DND-41 (cell line): ENCODE data around the gene RHBDF1.

Experiments used
- ATAC-seq: fragments of 200-7000 bp; cut with Tn5 transposase; 3 replicates; pipeline ENCODE4 v1.9.1; 2021; ENCODE audit warnings: low read depth; ENCODE audit not compliant: insufficient read depth
- DNase-seq: peaks from one replicate; pipeline ENCODE4 v3.0.0-alpha.2; 2020
- H2AFZ ChIP-seq: 2 replicates; pipeline ENCODE4 v1.6.0; 2012; ENCODE audit warnings: low read depth, low read length
- H3K27ac ChIP-seq: 2 replicates; pipeline ENCODE4 v1.5.1; 2012; ENCODE audit warnings: low read length, inconsistent platforms
- H3K27me3 ChIP-seq: fragments of 200-600 bp; sonication (generic); 2 replicates; pipeline ENCODE4 v1.6.0; 2012; ENCODE audit warnings: low read length, mild to moderate bottlenecking, inconsistent platforms; ENCODE audit not compliant: insufficient read depth, poor library complexity
- H3K36me3 ChIP-seq: 2 replicates; pipeline ENCODE4 v1.5.1; 2012; ENCODE audit warnings: low read length, inconsistent platforms; ENCODE audit not compliant: insufficient read depth
- H3K4me1 ChIP-seq: 2 replicates; pipeline ENCODE4 v1.5.1; 2012; ENCODE audit warnings: mild to moderate bottlenecking, low read length; ENCODE audit not compliant: insufficient read depth
- H3K4me2 ChIP-seq: 2 replicates; pipeline ENCODE4 v1.6.0; 2012; ENCODE audit warnings: mild to moderate bottlenecking, moderate library complexity, low read length, inconsistent platforms; ENCODE audit not compliant: insufficient read depth
- H3K4me3 ChIP-seq, 2 experiments: fragments of 200-600 bp in 1 of 2; shearing (Covaris generic) in 1 of 2; 2 replicates each; pipeline ENCODE4 v1.5.1; 2012 to 2016; ENCODE audit warnings: inconsistent platforms in 2 of 2, low read length in 2 of 2, mild to moderate bottlenecking in 2 of 2, low read depth in 1 of 2, moderate library complexity in 1 of 2
- H3K79me2 ChIP-seq: 2 replicates; pipeline ENCODE4 v1.6.0; 2012; ENCODE audit warnings: low read length, inconsistent platforms; ENCODE audit not compliant: insufficient read depth
- H3K9ac ChIP-seq: 2 replicates; pipeline ENCODE4 v1.6.0; 2012; ENCODE audit warnings: low read depth, mild to moderate bottlenecking, inconsistent platforms, low read length, moderate library complexity
- H3K9me3 ChIP-seq: 2 replicates; pipeline ENCODE4 v1.5.1; 2012; ENCODE audit warnings: low read length, moderate library complexity, mild to moderate bottlenecking, inconsistent platforms; ENCODE audit not compliant: insufficient read depth, severe bottlenecking
- H4K20me1 ChIP-seq: 2 replicates; pipeline ENCODE4 v1.6.0; 2012; ENCODE audit warnings: low read length; ENCODE audit not compliant: insufficient read depth
- EZH2 ChIP-seq: IDR thresholded peaks from 3 replicates; pipeline ENCODE4 v1.6.1; 2012; ENCODE audit warnings: borderline replicate concordance, low read depth, mild to moderate bottlenecking, moderate library complexity, low read length, inconsistent platforms; ENCODE audit not compliant: severe bottlenecking
- TF ChIP-seq, protein P1 (sequence below): IDR thresholded peaks from 2 replicates; pipeline ENCODE4 v1.5.1; 2012; ENCODE audit warnings: borderline replicate concordance, low read length, moderate library complexity, mild to moderate bottlenecking; ENCODE audit not compliant: poor library complexity, severe bottlenecking; ENCODE audit errors: extremely low read depth

Gene RHBDF1

DNA sequence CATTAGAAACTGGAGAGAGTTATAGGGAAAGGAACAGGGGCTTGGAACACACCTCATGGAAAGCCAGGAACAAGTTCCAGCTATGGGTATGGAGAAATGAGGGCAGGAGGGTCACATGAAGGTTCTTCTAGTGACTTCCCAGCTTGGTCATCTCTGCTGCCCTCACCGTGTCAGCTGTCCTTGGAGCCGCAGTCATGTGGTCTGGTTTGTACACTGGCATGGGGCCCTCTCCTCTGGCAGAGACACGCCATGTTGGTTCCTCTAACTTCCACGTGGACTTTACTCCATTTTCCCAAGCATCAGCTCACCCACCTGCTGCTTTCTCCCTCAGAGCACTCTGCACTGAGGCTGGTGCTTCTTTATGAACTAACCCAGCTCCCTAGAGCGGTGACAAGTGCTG, 31.9 kb upstream of the RHBDF1 start:
- H3K9ac ChIP-seq: no peak overlapping the region
- no peak overlapping the region for H3K27ac ChIP-seq
- no peak overlapping the region for H3K4me3 ChIP-seq
- no peaks in the 10 kb centered on the region for H3K79me2 ChIP-seq
- TF ChIP-seq, protein P1, sequence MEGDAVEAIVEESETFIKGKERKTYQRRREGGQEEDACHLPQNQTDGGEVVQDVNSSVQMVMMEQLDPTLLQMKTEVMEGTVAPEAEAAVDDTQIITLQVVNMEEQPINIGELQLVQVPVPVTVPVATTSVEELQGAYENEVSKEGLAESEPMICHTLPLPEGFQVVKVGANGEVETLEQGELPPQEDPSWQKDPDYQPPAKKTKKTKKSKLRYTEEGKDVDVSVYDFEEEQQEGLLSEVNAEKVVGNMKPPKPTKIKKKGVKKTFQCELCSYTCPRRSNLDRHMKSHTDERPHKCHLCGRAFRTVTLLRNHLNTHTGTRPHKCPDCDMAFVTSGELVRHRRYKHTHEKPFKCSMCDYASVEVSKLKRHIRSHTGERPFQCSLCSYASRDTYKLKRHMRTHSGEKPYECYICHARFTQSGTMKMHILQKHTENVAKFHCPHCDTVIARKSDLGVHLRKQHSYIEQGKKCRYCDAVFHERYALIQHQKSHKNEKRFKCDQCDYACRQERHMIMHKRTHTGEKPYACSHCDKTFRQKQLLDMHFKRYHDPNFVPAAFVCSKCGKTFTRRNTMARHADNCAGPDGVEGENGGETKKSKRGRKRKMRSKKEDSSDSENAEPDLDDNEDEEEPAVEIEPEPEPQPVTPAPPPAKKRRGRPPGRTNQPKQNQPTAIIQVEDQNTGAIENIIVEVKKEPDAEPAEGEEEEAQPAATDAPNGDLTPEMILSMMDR: no peak
- no peak for TF ChIP-seq EZH2
- ATAC-seq (no peak), DNase-seq (no peak)
- no peak overlapping the region for H3K4me2 ChIP-seq
- H4K20me1 ChIP-seq: peaks cover 8% of the 10 kb centered on the region
- H2AFZ ChIP-seq: no peak overlapping the region
- H3K27me3 ChIP-seq: no peaks in the 10 kb centered on the region
- peaks cover 44% of the 10 kb centered on the region for H3K36me3 ChIP-seq
- H3K4me1 ChIP-seq: no peaks in the 10 kb centered on the region
- no peaks in the 10 kb centered on the region for H3K9me3 ChIP-seq

DNA sequence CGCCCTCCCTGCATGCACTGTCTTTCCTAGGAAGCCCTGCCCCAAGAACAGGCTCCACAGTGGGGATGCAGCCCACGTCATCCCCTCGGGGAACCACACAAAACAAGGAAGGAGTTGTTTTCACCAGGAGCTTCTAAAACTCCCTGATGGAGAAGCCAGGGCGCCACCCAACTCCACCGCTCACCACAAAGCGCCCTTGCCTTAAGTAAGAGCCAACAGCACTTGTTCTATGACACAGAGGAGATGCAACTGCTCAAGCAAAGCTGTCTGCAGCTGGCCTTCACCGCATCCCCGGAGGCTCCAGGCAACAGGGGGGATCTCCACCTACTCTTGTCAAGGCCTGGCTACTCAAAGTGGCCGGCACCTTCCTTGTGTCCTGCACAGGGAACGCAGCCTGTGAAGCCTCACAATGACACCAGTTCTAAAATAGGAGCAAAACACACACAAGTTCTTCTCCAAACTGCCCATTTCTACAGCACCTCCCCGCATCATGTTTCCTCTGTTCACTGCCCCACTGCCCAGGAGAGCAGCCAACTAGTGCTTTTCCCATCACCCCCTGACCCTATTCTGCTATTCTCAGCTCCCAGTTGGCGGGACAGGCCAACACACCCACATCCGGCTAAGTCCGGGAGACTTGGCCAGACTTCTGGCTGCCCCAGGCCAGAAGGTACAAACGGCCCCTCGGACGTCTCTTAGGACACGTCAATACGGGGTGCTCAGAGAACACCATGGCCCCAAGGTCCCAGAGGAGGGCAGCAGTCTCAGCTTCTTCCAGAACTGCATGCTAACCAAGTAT, 29.8 kb upstream of the RHBDF1 start:
- DNase-seq (no peak), ATAC-seq (no peak)
- Histone ChIP-seq H3K36me3 (peaks cover 54% of the 10 kb centered on the region), H4K20me1 (peaks cover 12% of the 10 kb centered on the region), H3K9ac (no peak overlapping the region), H3K9me3 (no peaks in the 10 kb centered on the region), H3K27ac (no peak overlapping the region), H3K4me1 (no peaks in the 10 kb centered on the region), H3K79me2 (no peaks in the 10 kb centered on the region), H3K4me3 (no peak overlapping the region), H3K4me2 (no peak overlapping the region), H2AFZ (no peak overlapping the region), H3K27me3 (no peaks in the 10 kb centered on the region)
- TF ChIP-seq EZH2: no peak
- TF ChIP-seq, protein P1: no peak

DNA sequence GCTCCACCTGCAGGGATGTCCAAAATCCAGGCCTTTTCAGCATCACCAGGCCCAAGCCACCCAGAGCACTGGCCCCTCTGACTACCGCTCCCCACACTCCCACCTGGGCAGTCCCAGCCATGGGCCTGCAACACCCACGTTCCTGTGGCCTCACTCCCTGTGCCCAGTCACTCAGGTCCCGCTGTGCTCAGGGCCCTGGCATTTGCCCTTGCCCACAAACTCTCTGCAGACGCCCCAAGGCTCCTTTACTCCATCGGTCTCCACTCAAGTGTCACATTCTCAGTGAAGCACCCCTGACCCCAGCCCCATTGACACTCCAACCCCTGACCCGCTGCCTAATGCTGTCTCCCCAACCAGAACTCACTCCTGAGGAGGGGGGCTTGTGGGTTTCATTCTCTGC, 29.2 kb upstream of the RHBDF1 start:
- no peak for DNase-seq
- Histone ChIP-seq H3K4me3 (no peak overlapping the region), H3K9me3 (no peaks in the 10 kb centered on the region), H2AFZ (no peak overlapping the region), H3K36me3 (peaks cover 49% of the 10 kb centered on the region), H3K27ac (no peak overlapping the region), H3K9ac (no peak overlapping the region), H3K79me2 (no peaks in the 10 kb centered on the region), H3K4me1 (no peaks in the 10 kb centered on the region), H3K4me2 (no peak overlapping the region), H3K27me3 (no peaks in the 10 kb centered on the region), H4K20me1 (peaks cover 8% of the 10 kb centered on the region)
- TF ChIP-seq EZH2: no peak
- TF ChIP-seq, protein P1: no peak
- no peak for ATAC-seq
